ENCODE results near the gene SUPT3H. TPM values are rescaled to one million over a fixed set of nuclear protein-coding genes. Genes with fewer than 3 reads are reported as not detected.

The SUPT3H gene
- total and polyA plus RNA-seq, 2 of the 13 experiments (the other 11 are each of a cell fraction or from before 2014, with no cell fraction given): 11.9 to 36.1 TPM

DNA sequence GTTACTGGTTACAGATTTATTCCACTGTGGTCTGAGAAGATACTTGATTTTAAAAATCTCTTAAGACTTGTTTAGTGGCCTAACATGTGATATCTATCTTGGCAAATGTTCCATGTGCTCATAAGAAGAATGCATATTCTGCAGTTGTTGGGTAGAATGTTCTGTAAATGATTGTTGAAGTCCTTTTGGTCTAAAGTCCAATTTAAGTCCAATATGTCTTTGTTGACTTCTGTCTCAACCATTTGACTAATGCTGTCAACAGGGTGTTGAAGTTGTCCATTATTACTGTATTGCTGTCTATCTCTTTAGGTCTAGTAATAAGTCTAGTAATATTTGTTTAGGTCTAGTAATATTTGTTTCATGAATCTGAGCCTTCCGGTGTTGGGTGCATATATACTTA is 437.4 kb downstream of the SUPT3H start (continued):
- TF ChIP-seq, protein P1, sequence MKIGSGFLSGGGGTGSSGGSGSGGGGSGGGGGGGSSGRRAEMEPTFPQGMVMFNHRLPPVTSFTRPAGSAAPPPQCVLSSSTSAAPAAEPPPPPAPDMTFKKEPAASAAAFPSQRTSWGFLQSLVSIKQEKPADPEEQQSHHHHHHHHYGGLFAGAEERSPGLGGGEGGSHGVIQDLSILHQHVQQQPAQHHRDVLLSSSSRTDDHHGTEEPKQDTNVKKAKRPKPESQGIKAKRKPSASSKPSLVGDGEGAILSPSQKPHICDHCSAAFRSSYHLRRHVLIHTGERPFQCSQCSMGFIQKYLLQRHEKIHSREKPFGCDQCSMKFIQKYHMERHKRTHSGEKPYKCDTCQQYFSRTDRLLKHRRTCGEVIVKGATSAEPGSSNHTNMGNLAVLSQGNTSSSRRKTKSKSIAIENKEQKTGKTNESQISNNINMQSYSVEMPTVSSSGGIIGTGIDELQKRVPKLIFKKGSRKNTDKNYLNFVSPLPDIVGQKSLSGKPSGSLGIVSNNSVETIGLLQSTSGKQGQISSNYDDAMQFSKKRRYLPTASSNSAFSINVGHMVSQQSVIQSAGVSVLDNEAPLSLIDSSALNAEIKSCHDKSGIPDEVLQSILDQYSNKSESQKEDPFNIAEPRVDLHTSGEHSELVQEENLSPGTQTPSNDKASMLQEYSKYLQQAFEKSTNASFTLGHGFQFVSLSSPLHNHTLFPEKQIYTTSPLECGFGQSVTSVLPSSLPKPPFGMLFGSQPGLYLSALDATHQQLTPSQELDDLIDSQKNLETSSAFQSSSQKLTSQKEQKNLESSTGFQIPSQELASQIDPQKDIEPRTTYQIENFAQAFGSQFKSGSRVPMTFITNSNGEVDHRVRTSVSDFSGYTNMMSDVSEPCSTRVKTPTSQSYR (CRISPR knock-in tag; IDR thresholded peaks at IDR 0.05; ENCODE audit: borderline replicate concordance): peak; percentile 24; the same call in 1 of the 2 replicates
- TF ChIP-seq EP300 (IDR thresholded peaks at IDR 0.05; ENCODE audit: low read depth in 2 of 2, low read length in 2 of 2) (peak in 1 of 2 experiments; percentile 77; a peak in 2 of 4 replicates), EP300 (CRISPR knock-in tag; IDR thresholded peaks at IDR 0.05; ENCODE audit: borderline replicate concordance) (peak; percentile 55; the same call in 1 of the 2 replicates), PPARG (CRISPR knock-in tag; conservative IDR thresholded peaks at IDR 0.05) (0 out of 2 replicates have a peak, but pooled peaks have one; percentile 12), ZNF558 (CRISPR knock-in tag; IDR thresholded peaks at IDR 0.05; ENCODE audit: borderline replicate concordance) (no peak), SMC3 (IDR thresholded peaks at IDR 0.05; ENCODE audit: low read length) (0 out of 2 replicates have a peak, but pooled peaks have one; percentile 7), ZNF317 (CRISPR knock-in tag; IDR thresholded peaks at IDR 0.05) (peak; percentile 97), HMG20B (CRISPR knock-in tag; conservative IDR thresholded peaks at IDR 0.05) (peak; percentile 81; the same call in 1 of the 2 replicates), ZZZ3 (CRISPR knock-in tag; IDR thresholded peaks at IDR 0.05; ENCODE audit: borderline replicate concordance) (no peak), CHD4 (IDR thresholded peaks at IDR 0.05; ENCODE audit: borderline replicate concordance, low read length) (peak; percentile 52; the same call in 1 of the 2 replicates), FOXK2 (IDR thresholded peaks at IDR 0.05) (peak; percentile 75; the same call in 1 of the 2 replicates), KDM6A (CRISPR knock-in tag; IDR thresholded peaks at IDR 0.05; ENCODE audit: low read depth) (peak; percentile 96), ZSCAN29 (CRISPR knock-in tag; conservative IDR thresholded peaks at IDR 0.05) (no peak), BCL6 (CRISPR knock-in tag; IDR thresholded peaks at IDR 0.05) (peak; percentile 60; the same call in 1 of the 2 replicates), POGZ (CRISPR knock-in tag; IDR thresholded peaks at IDR 0.05) (peak; percentile 91), SMARCE1 (IDR thresholded peaks at IDR 0.05; ENCODE audit: borderline replicate concordance) (peak; percentile 71; the same call in 1 of the 2 replicates), GZF1 (CRISPR knock-in tag; IDR thresholded peaks at IDR 0.05) (no peak), RAD21 (CRISPR knock-in tag; IDR thresholded peaks at IDR 0.05) (no peak), ZNF260 (CRISPR knock-in tag; IDR thresholded peaks at IDR 0.05; ENCODE audit: borderline replicate concordance, low read depth) (no peak), ZNF761 (CRISPR knock-in tag; conservative IDR thresholded peaks at IDR 0.05) (peak; percentile 35; the same call in 1 of the 2 replicates), KAT8 (CRISPR knock-in tag; IDR thresholded peaks at IDR 0.05) (peak; percentile 26; the same call in 1 of the 2 replicates), JUND (CRISPR knock-in tag; IDR thresholded peaks at IDR 0.05) (no peak), ZNF12 (CRISPR knock-in tag; IDR thresholded peaks at IDR 0.05) (peak; percentile 66; the same call in 1 of the 2 replicates), CEBPG (CRISPR knock-in tag; IDR thresholded peaks at IDR 0.05) (peak; percentile 59), CEBPB (IDR thresholded peaks at IDR 0.05; ENCODE audit: borderline replicate concordance, low read depth, low read length) (peak; percentile 50; the same call in 1 of the 2 replicates)
- TF ChIP-seq, protein P2, sequence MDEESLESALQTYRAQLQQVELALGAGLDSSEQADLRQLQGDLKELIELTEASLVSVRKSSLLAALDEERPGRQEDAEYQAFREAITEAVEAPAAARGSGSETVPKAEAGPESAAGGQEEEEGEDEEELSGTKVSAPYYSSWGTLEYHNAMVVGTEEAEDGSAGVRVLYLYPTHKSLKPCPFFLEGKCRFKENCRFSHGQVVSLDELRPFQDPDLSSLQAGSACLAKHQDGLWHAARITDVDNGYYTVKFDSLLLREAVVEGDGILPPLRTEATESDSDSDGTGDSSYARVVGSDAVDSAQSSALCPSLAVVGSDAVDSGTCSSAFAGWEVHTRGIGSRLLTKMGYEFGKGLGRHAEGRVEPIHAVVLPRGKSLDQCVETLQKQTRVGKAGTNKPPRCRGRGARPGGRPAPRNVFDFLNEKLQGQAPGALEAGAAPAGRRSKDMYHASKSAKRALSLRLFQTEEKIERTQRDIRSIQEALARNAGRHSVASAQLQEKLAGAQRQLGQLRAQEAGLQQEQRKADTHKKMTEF (CRISPR knock-in tag; IDR thresholded peaks at IDR 0.05): peak; percentile 76
- TF ChIP-seq, protein P3, sequence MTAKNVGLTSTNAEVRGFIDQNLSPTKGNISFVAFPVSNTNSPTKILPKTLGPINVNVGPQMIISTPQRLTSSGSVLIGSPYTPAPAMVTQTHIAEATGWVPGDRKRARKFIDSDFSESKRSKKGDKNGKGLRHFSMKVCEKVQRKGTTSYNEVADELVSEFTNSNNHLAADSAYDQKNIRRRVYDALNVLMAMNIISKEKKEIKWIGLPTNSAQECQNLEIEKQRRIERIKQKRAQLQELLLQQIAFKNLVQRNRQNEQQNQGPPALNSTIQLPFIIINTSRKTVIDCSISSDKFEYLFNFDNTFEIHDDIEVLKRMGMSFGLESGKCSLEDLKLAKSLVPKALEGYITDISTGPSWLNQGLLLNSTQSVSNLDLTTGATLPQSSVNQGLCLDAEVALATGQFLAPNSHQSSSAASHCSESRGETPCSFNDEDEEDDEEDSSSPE (CRISPR knock-in tag; IDR thresholded peaks at IDR 0.05): peak; percentile 33; the same call in 1 of the 2 replicates

Data from HepG2 (cell line).